ENCODE measurements around the gene TNNC2.
"Not testable (repeated sequence)": the region's sequence is repeated elsewhere in the genome, so short reads cannot be mapped to it uniquely, and the experiment has no call there.

Gene TNNC2

DNA sequence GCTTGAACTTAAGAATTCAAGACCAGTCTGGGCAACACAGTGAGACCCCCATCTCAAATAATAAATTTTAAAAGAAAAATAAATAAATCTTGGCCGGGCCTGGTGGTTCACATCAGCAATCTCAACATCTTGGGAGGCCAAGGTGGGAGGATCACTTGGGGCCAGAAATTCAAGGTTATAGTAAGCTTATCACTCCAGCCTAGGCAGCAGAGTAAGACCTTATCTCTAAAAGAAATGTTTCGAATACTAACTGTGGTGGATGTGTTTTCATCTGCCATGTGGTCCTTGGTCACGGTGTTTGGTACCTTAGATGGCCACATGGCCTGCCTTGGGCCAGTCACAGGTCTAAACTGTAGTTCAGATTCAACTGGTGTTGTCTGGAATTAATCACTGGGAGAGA is 8.9 kb downstream of the TNNC2 start:
- Mint-ChIP-seq H3K27me3 (peaks cover 18% of the 10 kb centered on the region), H3K4me3 (no peak overlapping the region), H3K27ac (no peak overlapping the region), H3K36me3 (ENCODE audit: low read depth) (peaks cover 27% of the 10 kb centered on the region), H3K4me1 (ENCODE audit: low read depth) (peaks cover 10% of the 10 kb centered on the region), H3K9me3 (no peaks in the 10 kb centered on the region)

GRCh38 chr20:45817376-45818194 is 9.5 kb downstream of the TNNC2 start:
- Mint-ChIP-seq H3K4me1 (ENCODE audit: low read depth) (peaks cover 15% of the 10 kb centered on the region), H3K9me3 (no peaks in the 10 kb centered on the region), H3K36me3 (ENCODE audit: low read depth) (peaks cover 33% of the 10 kb centered on the region), H3K27me3 (peaks cover 12% of the 10 kb centered on the region), H3K27ac (no peak overlapping the region), H3K4me3 (no peak overlapping the region)

DNA sequence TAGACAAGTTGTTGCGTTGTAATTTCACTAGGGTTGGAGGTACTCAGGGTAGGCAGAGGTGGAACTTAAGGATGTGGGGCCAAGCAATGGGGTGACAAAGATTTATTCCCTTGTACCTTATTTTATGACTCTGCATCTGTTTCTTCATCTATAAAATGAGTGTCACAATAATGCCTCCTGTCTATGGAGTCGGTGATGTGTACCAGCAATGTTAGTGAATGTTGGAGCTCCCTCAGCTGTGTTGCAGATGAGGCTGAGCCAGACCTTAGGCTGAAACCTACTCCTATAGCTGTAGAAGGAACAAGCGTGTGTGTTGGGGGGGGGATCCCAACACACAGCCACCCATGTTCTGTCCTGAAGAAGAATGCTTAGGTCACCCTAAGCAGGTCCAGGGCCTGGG is 10.2 kb downstream of the TNNC2 start:
- peaks cover 34% of the 10 kb centered on the region for H3K36me3 Mint-ChIP-seq (ENCODE audit: low read depth)
- peak overlapping the region; percentile 16 for H3K27ac Mint-ChIP-seq
- no peak overlapping the region for H3K4me3 Mint-ChIP-seq
- H3K27me3 Mint-ChIP-seq, result peaks cover 5% of the 10 kb centered on the region
- no peaks in the 10 kb centered on the region for H3K9me3 Mint-ChIP-seq
- peaks cover 18% of the 10 kb centered on the region for H3K4me1 Mint-ChIP-seq (ENCODE audit: low read depth)

DNA sequence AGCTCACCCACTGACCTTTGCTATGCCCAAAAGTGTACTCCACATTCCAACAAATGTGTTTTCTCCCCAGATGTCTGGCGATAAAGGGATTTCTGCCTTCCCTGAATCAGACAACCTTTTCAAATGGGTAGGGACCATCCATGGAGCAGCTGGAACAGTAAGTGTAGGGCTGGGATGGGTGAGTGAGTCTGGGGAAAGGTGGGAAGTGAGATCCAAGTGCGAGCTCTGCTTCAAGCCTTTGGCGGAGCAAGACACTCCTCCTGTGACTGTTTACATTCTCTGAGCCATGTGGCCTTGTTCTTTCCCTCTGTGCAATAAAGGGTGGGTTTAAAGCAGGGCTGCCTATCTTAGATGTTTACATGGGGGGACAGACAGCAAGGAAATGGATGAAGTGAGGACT is 12.8 kb downstream of the TNNC2 start:
- Mint-ChIP-seq H3K4me1 (ENCODE audit: low read depth) (peaks cover 22% of the 10 kb centered on the region), H3K27me3 (no peaks in the 10 kb centered on the region), H3K36me3 (ENCODE audit: low read depth) (peaks cover 51% of the 10 kb centered on the region), H3K4me3 (no peak overlapping the region), H3K9me3 (no peaks in the 10 kb centered on the region), H3K27ac (no peak overlapping the region)

- peaks cover 22% of the 10 kb centered on the region for H3K4me1 Mint-ChIP-seq (ENCODE audit: low read depth)
- H3K27me3 Mint-ChIP-seq, result no peaks in the 10 kb centered on the region
- H3K4me3 Mint-ChIP-seq, result peak overlapping the region; percentile 93
- peaks cover 51% of the 10 kb centered on the region for H3K36me3 Mint-ChIP-seq (ENCODE audit: low read depth)
- no peaks in the 10 kb centered on the region for H3K9me3 Mint-ChIP-seq
- H3K27ac Mint-ChIP-seq, result peak overlapping the region; percentile 82
These were observed 13.6 kb downstream of the TNNC2 start for GRCh38 chr20:45813489-45813888.

- Mint-ChIP-seq H3K4me1 (ENCODE audit: low read depth) (peaks cover 22% of the 10 kb centered on the region), H3K36me3 (ENCODE audit: low read depth) (peaks cover 53% of the 10 kb centered on the region), H3K9me3 (no peaks in the 10 kb centered on the region), H3K4me3 (peak overlapping the region; percentile 93), H3K27ac (peak overlapping the region; percentile 82), H3K27me3 (no peaks in the 10 kb centered on the region)
These were observed 14.1 kb downstream of the TNNC2 start for GRCh38 chr20:45813006-45813340.

GRCh38 chr20:45812157-45813005 is 14.7 kb downstream of the TNNC2 start, which contains the start of gene UBE2C:
UBE2C (plus strand) TSS chr20:45812644; CDS start chr20:45812696, 52 bp downstream.
- Mint-ChIP-seq H3K27ac (peak within 1 kb of the TSS; percentile 82), H3K27me3 (no peaks in the 10 kb centered on the region), H3K4me3 (peak within 1 kb of the TSS; percentile 93), H3K36me3 (ENCODE audit: low read depth) (peaks cover 51% of the 10 kb centered on the region), H3K4me1 (ENCODE audit: low read depth) (peaks cover 22% of the 10 kb centered on the region), H3K9me3 (no peaks in the 10 kb centered on the region)

GRCh38 chr20:45810191-45810970 is 16.7 kb downstream of the TNNC2 start:
- H3K27me3 Mint-ChIP-seq, result no peaks in the 10 kb centered on the region
- no peak overlapping the region for H3K4me3 Mint-ChIP-seq
- H3K4me1 Mint-ChIP-seq (ENCODE audit: low read depth), result peaks cover 18% of the 10 kb centered on the region
- H3K36me3 Mint-ChIP-seq (ENCODE audit: low read depth), result peaks cover 47% of the 10 kb centered on the region
- peak overlapping the region; percentile 2 for H3K27ac Mint-ChIP-seq
- H3K9me3 Mint-ChIP-seq, result no peaks in the 10 kb centered on the region

- H3K36me3 Mint-ChIP-seq (ENCODE audit: low read depth), result peaks cover 61% of the 10 kb centered on the region
These were observed 25.3 kb downstream of the TNNC2 start for GRCh38 chr20:45801851-45802250.

GRCh38 chr20:45798935-45799642 is 28.0 kb downstream of the TNNC2 start:
- Mint-ChIP-seq H3K27me3 (no peaks in the 10 kb centered on the region), H3K4me3 (no peak overlapping the region), H3K27ac (peak overlapping the region; percentile 31), H3K9me3 (no peaks in the 10 kb centered on the region), H3K4me1 (ENCODE audit: low read depth) (peaks cover 5% of the 10 kb centered on the region), H3K36me3 (ENCODE audit: low read depth) (peaks cover 66% of the 10 kb centered on the region)

More at GRCh38 chr20:45801851-45802250, 25.3 kb downstream of the TNNC2 start:
- Mint-ChIP-seq H3K4me3 (no peak overlapping the region), H3K27ac (no peak overlapping the region), H3K4me1 (ENCODE audit: low read depth) (peaks cover 5% of the 10 kb centered on the region), H3K9me3 (no peaks in the 10 kb centered on the region), H3K27me3 (no peaks in the 10 kb centered on the region)

DNA sequence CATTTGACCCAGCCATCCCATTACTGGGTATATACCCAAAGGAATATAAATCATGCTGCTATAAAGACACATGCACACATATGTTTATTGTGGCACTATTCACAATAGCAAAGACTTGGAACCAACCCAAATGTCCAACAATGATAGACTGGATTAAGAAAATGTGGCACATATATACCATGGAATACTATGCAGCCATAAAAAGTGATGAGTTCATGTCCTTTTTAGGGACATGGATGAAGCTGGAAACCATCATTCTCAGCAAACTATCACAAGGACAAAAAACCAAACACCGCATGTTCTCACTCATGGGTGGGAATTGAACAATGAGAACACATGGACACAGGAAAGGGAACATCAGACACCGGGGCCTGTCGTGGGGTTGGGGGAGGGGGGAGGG is 29.2 kb downstream of the TNNC2 start:
- H3K4me1 Mint-ChIP-seq (ENCODE audit: low read depth); H3K9me3 Mint-ChIP-seq; H3K27me3 Mint-ChIP-seq; H3K4me3 Mint-ChIP-seq; H3K27ac Mint-ChIP-seq: not testable (repeated sequence)
- H3K36me3 Mint-ChIP-seq (ENCODE audit: low read depth), result peaks cover 61% of the 10 kb centered on the region

- Mint-ChIP-seq H3K36me3 (ENCODE audit: low read depth) (peaks cover 61% of the 10 kb centered on the region), H3K4me1 (ENCODE audit: low read depth) (peaks cover 13% of the 10 kb centered on the region)
- not testable (repeated sequence) for H3K27me3 Mint-ChIP-seq, H3K27ac Mint-ChIP-seq, H3K9me3 Mint-ChIP-seq, H3K4me3 Mint-ChIP-seq
These were observed 29.6 kb downstream of the TNNC2 start for GRCh38 chr20:45797510-45797909.

DNA sequence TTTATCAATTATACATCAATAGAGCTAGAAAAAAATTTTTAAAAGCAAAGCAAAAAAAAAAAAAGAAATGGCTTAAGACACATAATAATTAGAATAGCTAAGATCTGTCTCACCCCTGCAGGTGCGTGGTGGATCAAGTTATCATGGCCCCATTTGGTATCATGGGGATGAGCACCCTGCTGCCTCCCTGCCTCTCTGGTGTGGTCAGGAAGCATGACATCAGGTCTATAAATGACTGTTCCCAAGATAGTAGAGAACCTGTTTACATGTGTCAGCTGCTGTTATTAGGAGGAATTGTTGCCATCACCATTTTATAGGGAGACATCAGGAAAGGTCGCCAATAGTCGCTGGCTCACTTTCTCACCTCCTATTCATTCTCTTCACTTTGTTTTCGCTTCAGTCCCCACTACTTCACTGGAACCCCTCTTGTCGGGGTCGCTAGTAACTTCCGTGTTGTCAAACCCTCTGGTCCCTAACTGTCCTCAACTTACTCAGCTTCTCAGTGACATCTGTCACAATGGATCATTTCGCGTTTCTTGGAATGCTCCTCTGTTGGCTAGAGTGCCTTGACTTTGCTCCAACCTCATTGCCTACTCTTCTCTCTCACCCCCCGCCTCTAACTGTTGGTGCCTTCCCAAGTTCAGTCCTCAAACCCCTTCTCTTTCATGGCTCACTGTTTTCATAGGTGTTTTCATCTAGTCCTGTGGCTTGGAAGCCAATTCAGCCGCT is 30.6 kb downstream of the TNNC2 start:
- H3K27me3 Mint-ChIP-seq, result no peaks in the 10 kb centered on the region
- H3K9me3 Mint-ChIP-seq, result no peaks in the 10 kb centered on the region
- no peak overlapping the region for H3K4me3 Mint-ChIP-seq
- no peak overlapping the region for H3K27ac Mint-ChIP-seq
- peaks cover 16% of the 10 kb centered on the region for H3K4me1 Mint-ChIP-seq (ENCODE audit: low read depth)
- H3K36me3 Mint-ChIP-seq (ENCODE audit: low read depth), result peaks cover 51% of the 10 kb centered on the region
